DMS 273 treated with DMSO at 0.1 percent for 48 hours (cell line): ENCODE data around the gene FBXO10.
"Not testable (repeated sequence)": the region's sequence is repeated elsewhere in the genome, so short reads cannot be mapped to it uniquely, and the experiment has no call there.

Source experiments
- DNase-seq: peaks from one replicate; lab custom pipeline; 2025; lab: John Stamatoyannopoulos, UW

Gene FBXO10

GRCh38 chr9:37575921-37576721 lies at the start of gene FBXO10:
FBXO10 (minus strand) TSS chr9:37576380; CDS start chr9:37541768, 34,612 bp downstream.
- DNase-seq, result no peak

GRCh38 chr9:37625758-37626147 lies 49.6 kb upstream of the FBXO10 start:
- DNase-seq, result no peak

- DNase-seq, result no peak
Observed at GRCh38 chr9:37625036-37625757, 49.0 kb upstream of the FBXO10 start.

GRCh38 chr9:37624073-37624472 lies 47.9 kb upstream of the FBXO10 start:
- no peak for DNase-seq

- DNase-seq, result no peak
Observed at GRCh38 chr9:37623267-37623666, 47.1 kb upstream of the FBXO10 start.

GRCh38 chr9:37622462-37622861 lies 46.3 kb upstream of the FBXO10 start:
- DNase-seq, result no peak

GRCh38 chr9:37621273-37622121 lies 45.3 kb upstream of the FBXO10 start:
- no peak for DNase-seq

- no peak for DNase-seq
Observed at GRCh38 chr9:37620396-37620795, 44.2 kb upstream of the FBXO10 start.

GRCh38 chr9:37619806-37620205 lies 43.6 kb upstream of the FBXO10 start:
- DNase-seq, result no peak

GRCh38 chr9:37618817-37619216 lies 42.6 kb upstream of the FBXO10 start:
- DNase-seq, result no peak

GRCh38 chr9:37617832-37618231 lies 41.7 kb upstream of the FBXO10 start:
- no peak for DNase-seq

GRCh38 chr9:37617161-37617560 lies 41.0 kb upstream of the FBXO10 start:
- no peak for DNase-seq

GRCh38 chr9:37611961-37612360 lies 35.8 kb upstream of the FBXO10 start:
- no peak for DNase-seq

GRCh38 chr9:37611014-37611413 lies 34.8 kb upstream of the FBXO10 start:
- DNase-seq, result no peak

- DNase-seq, result no peak
Observed at GRCh38 chr9:37609735-37610397, 33.7 kb upstream of the FBXO10 start.

- no peak for DNase-seq
Observed at GRCh38 chr9:37608250-37608649, 32.1 kb upstream of the FBXO10 start.

GRCh38 chr9:37604296-37604695 lies 28.1 kb upstream of the FBXO10 start:
- DNase-seq, result no peak

GRCh38 chr9:37602817-37603216 lies 26.6 kb upstream of the FBXO10 start:
- DNase-seq, result no peak

- DNase-seq, result not testable (repeated sequence)
Observed at GRCh38 chr9:37602061-37602460, 25.9 kb upstream of the FBXO10 start.

GRCh38 chr9:37596504-37596903 lies 20.3 kb upstream of the FBXO10 start:
- DNase-seq, result no peak

- DNase-seq, result no peak
Observed at GRCh38 chr9:37593883-37594448, 17.8 kb upstream of the FBXO10 start.
